IPS-18c (cell line): Measurements from ENCODE around the gene LRRN2.

Experiments
- H3K4me3 ChIP-seq: 2 replicates; pipeline ENCODE4 v1.7.0; 2013; ENCODE audit warnings: low read depth, mild to moderate bottlenecking, low read length, moderate library complexity; ENCODE audit not compliant: insufficient read depth
- H3K9me3 ChIP-seq: one replicate; pipeline ENCODE4 v1.6.1; 2013; ENCODE audit warnings: mild to moderate bottlenecking, low read length, moderate library complexity; ENCODE audit not compliant: control insufficient read depth, insufficient read depth

LRRN2 gene

GRCh38 chr1:204677864-204678263 lies 7.7 kb downstream of the LRRN2 start:
- Histone ChIP-seq H3K4me3 (no peak overlapping the region), H3K9me3 (no peaks in the 10 kb centered on the region)

GRCh38 chr1:204676043-204676442 lies 9.5 kb downstream of the LRRN2 start:
- H3K9me3 ChIP-seq, result no peaks in the 10 kb centered on the region
- H3K4me3 ChIP-seq, result no peak overlapping the region

DNA sequence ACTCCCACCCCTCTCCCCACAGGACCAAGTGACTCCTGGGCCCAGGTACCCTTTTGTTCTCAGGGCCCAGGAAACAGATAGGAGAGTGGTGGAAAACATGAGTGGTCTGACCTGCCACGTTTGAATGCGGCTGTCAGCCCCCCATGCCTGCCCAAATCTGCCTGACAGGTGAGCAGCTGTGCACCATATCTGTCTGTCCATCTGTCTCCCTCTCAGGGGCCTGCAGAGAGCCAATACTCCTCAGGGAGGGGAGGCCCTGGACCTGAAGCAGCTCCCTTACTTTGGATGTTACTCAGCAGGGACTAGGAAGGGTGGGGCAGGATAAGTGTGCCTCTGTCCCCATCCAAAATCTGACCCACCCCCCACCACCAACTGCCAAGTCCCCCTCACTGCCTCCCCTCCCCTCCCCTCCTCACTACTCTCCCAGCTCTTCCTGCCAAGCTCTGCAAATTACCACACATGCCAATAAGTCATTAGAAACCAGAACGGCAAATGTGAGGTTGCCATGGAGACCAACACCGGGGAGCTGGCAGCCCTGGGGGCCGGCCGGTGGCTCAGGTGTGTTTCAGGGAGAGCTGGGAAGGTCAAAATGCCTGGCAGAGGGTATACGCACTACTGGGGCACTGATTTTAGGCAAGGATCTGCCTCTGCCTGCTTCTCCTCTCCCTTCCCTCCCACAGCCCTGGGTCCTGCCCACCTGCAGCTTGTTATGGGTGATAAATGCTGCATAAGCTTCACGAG lies 11.5 kb downstream of the LRRN2 start:
- Histone ChIP-seq H3K4me3 (no peak overlapping the region), H3K9me3 (peaks cover 2% of the 10 kb centered on the region)

DNA sequence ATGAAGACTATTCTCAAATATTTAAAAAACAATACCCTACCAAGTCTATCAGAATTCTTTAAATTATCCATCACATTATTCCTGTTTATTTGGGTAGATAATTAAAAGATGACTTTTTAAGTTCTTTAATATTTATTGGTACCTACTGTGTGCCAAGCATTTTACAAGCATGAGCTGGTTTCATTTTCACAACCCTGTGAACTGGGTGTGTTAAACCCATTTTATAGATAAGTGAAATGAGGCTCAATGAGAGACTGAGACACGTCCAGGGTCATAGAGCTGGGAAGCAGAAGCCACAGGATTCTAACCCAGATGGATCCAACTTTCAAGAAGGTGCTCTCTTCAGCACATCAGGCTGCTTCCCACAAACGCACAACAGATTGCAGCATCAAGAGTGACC lies 12.3 kb downstream of the LRRN2 start:
- peaks cover 2% of the 10 kb centered on the region for H3K9me3 ChIP-seq
- H3K4me3 ChIP-seq, result no peak overlapping the region

- Histone ChIP-seq H3K4me3 (no peak overlapping the region), H3K9me3 (peaks cover 2% of the 10 kb centered on the region)
Measured at GRCh38 chr1:204672482-204673121, 12.9 kb downstream of the LRRN2 start.

- Histone ChIP-seq H3K9me3 (peaks cover 2% of the 10 kb centered on the region), H3K4me3 (no peak overlapping the region)
Measured at GRCh38 chr1:204672069-204672468, 13.5 kb downstream of the LRRN2 start.

DNA sequence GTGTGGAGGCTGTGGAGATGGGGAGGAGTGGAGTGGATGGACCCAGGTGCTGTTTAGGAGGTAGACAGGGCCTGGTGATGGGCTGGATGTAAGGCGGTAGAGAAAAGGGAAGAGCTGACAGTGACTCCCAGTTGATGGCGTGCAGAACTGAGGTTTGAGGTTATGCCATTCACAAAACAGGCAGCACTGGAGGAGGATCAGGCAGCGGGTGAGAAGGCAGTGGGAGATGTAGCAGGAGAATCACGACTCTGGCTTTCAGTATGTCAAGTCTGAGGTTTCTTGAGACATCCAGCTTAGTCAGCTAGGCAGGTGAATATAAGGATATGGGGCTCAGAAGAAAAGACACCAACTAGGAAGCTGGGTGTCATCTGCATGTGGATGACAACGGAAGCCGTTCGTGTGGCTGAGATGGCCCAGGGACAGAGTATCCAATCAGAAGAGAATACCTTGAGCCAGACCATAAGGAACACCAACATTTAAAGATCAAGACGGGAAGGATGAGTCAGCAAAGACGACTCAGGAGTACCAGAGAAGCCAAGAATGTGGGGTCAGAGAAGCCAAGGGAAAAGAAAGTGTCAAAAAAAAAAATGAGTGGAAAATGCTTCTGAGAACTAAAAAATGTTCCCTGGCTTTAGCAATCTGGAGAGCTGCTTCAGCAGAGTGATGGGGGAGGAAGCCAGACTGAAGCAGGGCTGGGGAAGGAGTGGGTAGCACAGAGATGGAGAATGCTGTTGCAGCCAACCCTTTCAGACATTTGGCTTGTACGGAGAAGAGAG lies 15.2 kb downstream of the LRRN2 start:
- peaks cover 2% of the 10 kb centered on the region for H3K9me3 ChIP-seq
- H3K4me3 ChIP-seq, result no peak overlapping the region

DNA sequence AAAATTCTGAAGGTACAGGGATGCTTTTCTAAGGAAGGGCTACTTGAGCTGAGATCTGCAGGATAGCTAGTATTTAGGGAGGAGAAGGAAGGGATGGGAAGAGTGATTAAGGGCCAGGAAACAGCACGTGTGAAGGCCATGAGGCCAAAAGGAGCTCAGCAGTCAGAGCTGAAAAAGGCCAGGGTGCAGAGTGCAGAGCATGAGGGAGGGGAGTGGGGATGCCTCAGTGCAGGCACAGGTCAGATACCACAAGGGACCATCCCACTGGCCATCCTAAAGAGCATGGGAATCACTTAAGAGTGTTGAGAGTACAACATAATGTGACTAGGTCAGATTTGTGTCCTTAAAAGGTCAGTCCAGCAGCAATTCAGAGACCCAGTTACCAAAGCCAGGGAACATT lies 16.0 kb downstream of the LRRN2 start:
- H3K9me3 ChIP-seq, result peaks cover 2% of the 10 kb centered on the region
- H3K4me3 ChIP-seq, result no peak overlapping the region

DNA sequence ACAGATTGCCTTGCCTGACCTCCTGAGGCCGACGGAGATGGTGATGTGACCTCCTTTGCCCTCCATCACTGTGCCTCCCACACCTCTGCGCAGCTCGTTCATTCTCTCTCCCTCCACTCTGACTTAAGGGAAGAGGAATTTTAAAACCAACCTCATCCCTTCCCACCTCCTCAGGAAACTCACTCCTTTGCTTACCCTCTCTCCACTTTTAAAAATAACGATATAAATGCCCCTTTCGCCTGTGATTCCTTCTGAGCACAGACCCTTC lies 21.2 kb downstream of the LRRN2 start:
- Histone ChIP-seq H3K4me3 (no peak overlapping the region), H3K9me3 (no peaks in the 10 kb centered on the region)

DNA sequence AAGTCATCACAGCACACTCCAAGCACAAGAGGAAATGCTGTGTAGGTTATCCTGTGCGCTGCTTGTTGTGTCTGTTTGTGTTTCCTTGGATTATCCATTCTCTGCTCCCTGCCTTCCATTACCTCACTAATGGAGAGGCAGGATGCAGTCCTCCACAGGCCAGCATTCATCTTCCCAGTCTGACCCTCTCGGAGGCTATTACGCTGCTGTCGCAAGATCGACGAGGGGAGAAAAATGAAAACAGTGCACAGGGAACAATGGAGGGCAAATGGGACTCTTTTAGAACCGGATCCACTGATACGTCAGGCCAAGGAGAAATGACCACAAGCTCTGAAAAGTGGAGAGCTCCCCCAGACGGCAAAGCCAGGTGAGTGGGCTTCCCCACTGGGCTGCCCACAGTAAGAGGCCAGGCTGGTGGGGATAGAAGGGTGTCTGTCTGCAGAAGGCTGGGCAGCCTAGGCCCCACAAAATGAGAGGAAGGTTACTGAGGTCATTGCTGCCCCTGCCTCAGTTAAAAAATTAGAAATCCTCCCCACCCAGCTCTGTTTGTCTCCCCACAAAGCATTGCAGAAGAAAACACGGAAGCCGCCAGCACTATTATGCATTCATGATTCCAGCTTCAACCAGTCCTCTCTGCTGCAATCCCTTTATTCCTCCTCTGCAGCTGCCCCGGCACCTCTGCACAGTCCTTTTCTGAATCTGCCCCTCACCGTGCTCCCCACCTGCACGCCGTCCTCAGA lies 21.7 kb downstream of the LRRN2 start:
- H3K4me3 ChIP-seq, result no peak overlapping the region
- H3K9me3 ChIP-seq, result no peaks in the 10 kb centered on the region

- H3K9me3 ChIP-seq, result no peaks in the 10 kb centered on the region
- no peak overlapping the region for H3K4me3 ChIP-seq
Measured at GRCh38 chr1:204662530-204662929, 23.0 kb downstream of the LRRN2 start.

DNA sequence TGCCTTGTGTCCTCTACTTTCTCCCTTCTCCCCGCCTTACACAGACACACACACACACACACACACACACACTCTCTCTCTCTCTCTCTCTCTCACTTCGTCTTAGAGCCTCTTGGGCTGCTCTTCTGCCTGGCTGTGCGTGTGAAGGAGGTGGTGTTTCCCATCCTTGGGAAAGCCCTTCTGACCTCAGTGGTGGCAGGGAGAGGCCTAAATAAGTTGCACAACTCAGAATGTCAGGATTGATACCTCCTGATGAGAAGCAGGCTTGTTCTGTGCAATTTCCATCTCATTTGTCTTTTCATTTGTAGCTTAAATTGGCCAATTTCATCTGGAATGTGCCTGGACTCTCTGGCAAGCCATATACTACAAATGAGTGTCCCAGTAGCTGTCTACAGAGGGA lies 25.0 kb downstream of the LRRN2 start:
- no peak overlapping the region for H3K4me3 ChIP-seq
- no peaks in the 10 kb centered on the region for H3K9me3 ChIP-seq

- no peaks in the 10 kb centered on the region for H3K9me3 ChIP-seq
- H3K4me3 ChIP-seq, result no peak overlapping the region
Measured at GRCh38 chr1:204659056-204659455, 26.5 kb downstream of the LRRN2 start.

DNA sequence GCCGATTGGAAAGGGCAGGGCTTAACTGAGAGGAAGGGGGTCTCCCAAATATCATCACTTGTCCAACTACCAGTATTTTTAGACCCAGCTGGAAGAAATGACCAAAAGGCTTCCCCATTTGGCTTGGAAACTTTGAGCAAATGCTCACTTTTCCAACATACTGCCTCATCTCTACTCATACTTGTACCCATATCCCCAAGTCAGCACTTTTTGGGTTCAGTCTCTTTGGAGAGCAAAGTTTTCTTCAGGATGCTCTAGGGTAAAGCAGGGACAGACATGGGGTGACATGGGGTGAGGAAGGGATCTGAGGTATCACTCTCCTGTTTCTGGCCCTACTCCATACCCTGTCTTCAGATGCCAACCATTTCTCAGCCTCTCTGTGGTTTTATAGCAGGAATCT lies 27.2 kb downstream of the LRRN2 start:
- no peaks in the 10 kb centered on the region for H3K9me3 ChIP-seq
- no peak overlapping the region for H3K4me3 ChIP-seq

GRCh38 chr1:204653590-204654340 lies 31.8 kb downstream of the LRRN2 start:
- H3K4me3 ChIP-seq, result no peak overlapping the region
- H3K9me3 ChIP-seq, result no peaks in the 10 kb centered on the region

DNA sequence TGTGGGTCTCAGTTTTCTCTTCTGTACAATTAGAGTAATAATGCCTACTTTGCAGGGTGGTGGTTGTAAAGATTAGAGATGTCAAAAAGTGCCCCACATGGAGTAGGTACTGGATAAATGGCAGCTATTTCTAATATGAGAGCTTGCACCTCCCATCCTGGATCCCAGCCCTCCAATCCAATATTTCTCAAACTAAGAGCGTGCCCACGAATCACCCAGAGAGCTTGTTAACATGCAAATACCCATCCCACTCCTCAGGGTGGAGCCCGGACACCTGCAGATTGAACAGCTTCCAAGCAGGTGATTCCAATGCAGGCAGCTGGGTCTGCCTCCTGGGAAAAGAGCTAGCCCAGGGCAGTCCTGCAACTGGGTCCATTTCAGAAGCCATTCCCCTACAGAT lies 33.0 kb downstream of the LRRN2 start:
- Histone ChIP-seq H3K4me3 (no peak overlapping the region), H3K9me3 (no peaks in the 10 kb centered on the region)

DNA sequence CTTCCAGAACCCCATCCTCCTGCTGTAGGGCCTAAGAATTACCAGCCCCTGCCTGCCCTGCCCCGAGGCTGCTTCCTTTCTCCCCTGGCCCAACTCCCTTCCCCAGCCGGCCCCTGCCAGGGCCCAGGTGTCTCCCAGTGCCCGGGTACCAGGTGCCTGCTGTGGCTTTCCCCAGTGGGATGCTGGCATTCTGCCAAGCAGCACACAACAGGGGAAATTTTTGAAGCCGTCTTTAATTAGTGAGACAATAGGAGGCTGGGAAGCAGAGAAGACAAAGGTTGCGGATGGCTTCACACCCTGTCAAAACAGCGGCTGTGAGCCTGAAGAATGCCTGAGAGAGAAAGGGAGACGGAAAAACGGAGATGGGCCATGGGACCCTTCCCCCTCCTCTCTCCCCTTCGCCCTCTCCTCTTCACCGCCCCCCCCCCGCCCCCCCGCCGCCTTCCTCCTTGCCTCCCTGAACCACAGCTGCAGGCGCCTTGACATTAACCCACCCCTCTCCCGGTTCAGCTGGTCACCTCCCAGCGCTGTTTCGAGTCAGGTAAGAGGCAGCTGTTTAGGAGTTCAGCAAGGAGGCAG lies 33.6 kb downstream of the LRRN2 start:
- Histone ChIP-seq H3K4me3 (no peak overlapping the region), H3K9me3 (no peaks in the 10 kb centered on the region)
